Measurements from ENCODE around the gene TBCA. TPM values are rescaled to one million over a fixed set of nuclear protein-coding genes. Genes with fewer than 3 reads are reported as not detected.

Gene TBCA
- polyA plus RNA-seq, 1 of the 3 experiments (the other 2 are of a cell fraction) = 199 TPM

- H3K4me2 ChIP-seq = no peak overlapping the region
- DNase-seq = no peak
- ChIA-PET CTCF (no interaction called here), POLR2A (no interaction called here)
- H3K9ac ChIP-seq = no peak overlapping the region
- no peak overlapping the region for H3K27ac ChIP-seq (ENCODE audit: low read depth in 2 of 2, low read length in 1 of 2)
- H3F3A ChIP-seq (replicated peaks; ENCODE audit: insufficient read depth) = no peaks in the 10 kb centered on the region
- H3K9me3 ChIP-seq = no peaks in the 10 kb centered on the region
- peaks cover 96% of the 10 kb centered on the region for H3K79me2 ChIP-seq (ENCODE audit: insufficient read depth)
- 92% methylated on average over 2 of the region's 2 CpGs for WGBS (ENCODE audit: low lambda C conversion rate)
- H4K20me1 ChIP-seq (ENCODE audit: insufficient read depth) = peaks cover 62% of the 10 kb centered on the region
- H3K4me3 ChIP-seq (ENCODE audit: low read depth in 2 of 2, low read length in 1 of 2) = no peak overlapping the region
- TF ChIP-seq, protein P1, sequence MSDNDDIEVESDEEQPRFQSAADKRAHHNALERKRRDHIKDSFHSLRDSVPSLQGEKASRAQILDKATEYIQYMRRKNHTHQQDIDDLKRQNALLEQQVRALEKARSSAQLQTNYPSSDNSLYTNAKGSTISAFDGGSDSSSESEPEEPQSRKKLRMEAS (IDR thresholded peaks at IDR 0.05; ENCODE audit: low read depth) = no peak
- TF ChIP-seq EZH2phosphoT487 (IDR thresholded peaks at IDR 0.05; ENCODE audit: borderline replicate concordance, low read depth) = no peak
- TF ChIP-seq, protein P2, sequence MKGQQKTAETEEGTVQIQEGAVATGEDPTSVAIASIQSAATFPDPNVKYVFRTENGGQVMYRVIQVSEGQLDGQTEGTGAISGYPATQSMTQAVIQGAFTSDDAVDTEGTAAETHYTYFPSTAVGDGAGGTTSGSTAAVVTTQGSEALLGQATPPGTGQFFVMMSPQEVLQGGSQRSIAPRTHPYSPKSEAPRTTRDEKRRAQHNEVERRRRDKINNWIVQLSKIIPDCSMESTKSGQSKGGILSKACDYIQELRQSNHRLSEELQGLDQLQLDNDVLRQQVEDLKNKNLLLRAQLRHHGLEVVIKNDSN (IDR thresholded peaks at IDR 0.05; ENCODE audit: borderline replicate concordance, low read depth) = no peak
- no peak for TF ChIP-seq ZBTB33 (IDR thresholded peaks at IDR 0.05; ENCODE audit: borderline replicate concordance, low read depth)
- TF ChIP-seq TAF1 (IDR thresholded peaks at IDR 0.05; ENCODE audit: borderline replicate concordance, low read depth, low read length) = no peak
- TF ChIP-seq GABPA (IDR thresholded peaks at IDR 0.05; ENCODE audit: low read depth) = no peak
- TF ChIP-seq RAD21 (IDR thresholded peaks at IDR 0.05; ENCODE audit: low read length) = no peak
- no peak for TF ChIP-seq FOXJ3 (CRISPR knock-in tag; IDR thresholded peaks at IDR 0.05)
- TF ChIP-seq REST (IDR thresholded peaks at IDR 0.05; ENCODE audit: low read depth, low read length) = no peak
- no peak for TF ChIP-seq RFX5 (IDR thresholded peaks at IDR 0.05; ENCODE audit: low read length)
- TF ChIP-seq MEF2A (IDR thresholded peaks at IDR 0.05; ENCODE audit: borderline replicate concordance, low read depth) = no peak
- no peak for TF ChIP-seq IRF3 (IDR thresholded peaks at IDR 0.05; ENCODE audit: low read depth, low read length)
- TF ChIP-seq, protein P3, sequence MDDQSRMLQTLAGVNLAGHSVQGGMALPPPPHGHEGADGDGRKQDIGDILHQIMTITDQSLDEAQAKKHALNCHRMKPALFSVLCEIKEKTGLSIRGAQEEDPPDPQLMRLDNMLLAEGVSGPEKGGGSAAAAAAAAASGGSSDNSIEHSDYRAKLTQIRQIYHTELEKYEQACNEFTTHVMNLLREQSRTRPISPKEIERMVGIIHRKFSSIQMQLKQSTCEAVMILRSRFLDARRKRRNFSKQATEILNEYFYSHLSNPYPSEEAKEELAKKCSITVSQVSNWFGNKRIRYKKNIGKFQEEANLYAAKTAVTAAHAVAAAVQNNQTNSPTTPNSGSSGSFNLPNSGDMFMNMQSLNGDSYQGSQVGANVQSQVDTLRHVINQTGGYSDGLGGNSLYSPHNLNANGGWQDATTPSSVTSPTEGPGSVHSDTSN (IDR thresholded peaks at IDR 0.05) = no peak
- no peak for TF ChIP-seq RCOR1 (IDR thresholded peaks at IDR 0.05; ENCODE audit: low read length)
- TF ChIP-seq EP300 (IDR thresholded peaks at IDR 0.05; ENCODE audit: borderline replicate concordance in 1 of 2, low read depth in 1 of 2, low read length in 1 of 2) = no peak
- TF ChIP-seq, protein P4, sequence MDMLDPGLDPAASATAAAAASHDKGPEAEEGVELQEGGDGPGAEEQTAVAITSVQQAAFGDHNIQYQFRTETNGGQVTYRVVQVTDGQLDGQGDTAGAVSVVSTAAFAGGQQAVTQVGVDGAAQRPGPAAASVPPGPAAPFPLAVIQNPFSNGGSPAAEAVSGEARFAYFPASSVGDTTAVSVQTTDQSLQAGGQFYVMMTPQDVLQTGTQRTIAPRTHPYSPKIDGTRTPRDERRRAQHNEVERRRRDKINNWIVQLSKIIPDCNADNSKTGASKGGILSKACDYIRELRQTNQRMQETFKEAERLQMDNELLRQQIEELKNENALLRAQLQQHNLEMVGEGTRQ (IDR thresholded peaks at IDR 0.05; ENCODE audit: borderline replicate concordance, low read depth, low read length) = no peak
- TF ChIP-seq RXRA (IDR thresholded peaks at IDR 0.05; ENCODE audit: borderline replicate concordance, low read depth) = no peak
- TF ChIP-seq SMC3 (IDR thresholded peaks at IDR 0.05; ENCODE audit: low read depth, low read length) = no peak
- no peak for TF ChIP-seq TEAD4 (IDR thresholded peaks at IDR 0.05; ENCODE audit: borderline replicate concordance, insufficient read depth)
- TF ChIP-seq JUND (IDR thresholded peaks at IDR 0.05) = no peak
- no peaks in the 10 kb centered on the region for H3K27me3 ChIP-seq (ENCODE audit: insufficient read depth)
- peaks cover 5 to 14% of the 10 kb centered on the region in 2 experiments for H3K36me3 ChIP-seq (replicated peaks in 1 of 2; ENCODE audit: control insufficient read depth in 1 of 2, insufficient read depth in 2 of 2, low read length in 1 of 2)
- no peaks in the 10 kb centered on the region for H3K9me2 ChIP-seq
- H3K4me1 ChIP-seq (ENCODE audit: control insufficient read depth in 1 of 2, insufficient read depth in 2 of 2, low read depth in 1 of 2, low read length in 1 of 2) = peaks cover 0 to 4% of the 10 kb centered on the region in 2 experiments; a peak in 2 of 4 replicates
- no peak overlapping the region for H2AFZ ChIP-seq (ENCODE audit: low read depth)
Measured at GRCh38 chr5:77748160-77748559, 28.0 kb downstream of the TBCA start.
